ENCODE results near the gene RHOB.

GRCh38 chr2:20496076-20496872 lies 49.4 kb downstream of the RHOB start:
- TF ChIP-seq, protein P1, sequence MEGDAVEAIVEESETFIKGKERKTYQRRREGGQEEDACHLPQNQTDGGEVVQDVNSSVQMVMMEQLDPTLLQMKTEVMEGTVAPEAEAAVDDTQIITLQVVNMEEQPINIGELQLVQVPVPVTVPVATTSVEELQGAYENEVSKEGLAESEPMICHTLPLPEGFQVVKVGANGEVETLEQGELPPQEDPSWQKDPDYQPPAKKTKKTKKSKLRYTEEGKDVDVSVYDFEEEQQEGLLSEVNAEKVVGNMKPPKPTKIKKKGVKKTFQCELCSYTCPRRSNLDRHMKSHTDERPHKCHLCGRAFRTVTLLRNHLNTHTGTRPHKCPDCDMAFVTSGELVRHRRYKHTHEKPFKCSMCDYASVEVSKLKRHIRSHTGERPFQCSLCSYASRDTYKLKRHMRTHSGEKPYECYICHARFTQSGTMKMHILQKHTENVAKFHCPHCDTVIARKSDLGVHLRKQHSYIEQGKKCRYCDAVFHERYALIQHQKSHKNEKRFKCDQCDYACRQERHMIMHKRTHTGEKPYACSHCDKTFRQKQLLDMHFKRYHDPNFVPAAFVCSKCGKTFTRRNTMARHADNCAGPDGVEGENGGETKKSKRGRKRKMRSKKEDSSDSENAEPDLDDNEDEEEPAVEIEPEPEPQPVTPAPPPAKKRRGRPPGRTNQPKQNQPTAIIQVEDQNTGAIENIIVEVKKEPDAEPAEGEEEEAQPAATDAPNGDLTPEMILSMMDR (IDR thresholded peaks at IDR 0.05) = no peak
- TF ChIP-seq EP300 (IDR thresholded peaks at IDR 0.05) (no peak), POLR2A (IDR thresholded peaks at IDR 0.05; ENCODE audit: low read depth) (no peak), POLR2AphosphoS5 (IDR thresholded peaks at IDR 0.05) (no peak)
